GM19035 (cell line): ENCODE measurements around the gene SH3BP5.

Source experiments
- ATAC-seq: cut with Tn5 transposase; IDR thresholded peaks from one replicate; pipeline ENCODE4 v1.9.1; 2021; ENCODE audit not compliant: unreplicated experiment

Gene SH3BP5

GRCh38 chr3:15256861-15257341 is 75.5 kb downstream of the SH3BP5 start:
- ATAC-seq: no peak

- no peak for ATAC-seq
Observed at GRCh38 chr3:15255215-15255614, 77.2 kb downstream of the SH3BP5 start.

GRCh38 chr3:15253023-15253697 is 79.2 kb downstream of the SH3BP5 start:
- ATAC-seq: no peak

GRCh38 chr3:15246186-15246585 is 86.2 kb downstream of the SH3BP5 start:
- no peak for ATAC-seq

GRCh38 chr3:15243822-15244482 is 88.4 kb downstream of the SH3BP5 start:
- no peak for ATAC-seq

GRCh38 chr3:15241341-15241740 is 91.0 kb downstream of the SH3BP5 start:
- no peak for ATAC-seq

- ATAC-seq: no peak
Observed at GRCh38 chr3:15229262-15229661, 103.1 kb downstream of the SH3BP5 start.

- ATAC-seq: no peak
Observed at GRCh38 chr3:15228147-15228546, 104.2 kb downstream of the SH3BP5 start.

- ATAC-seq: no peak
Observed at GRCh38 chr3:15223685-15224572, 108.5 kb downstream of the SH3BP5 start.

GRCh38 chr3:15221574-15222217 is 110.7 kb downstream of the SH3BP5 start:
- ATAC-seq: no peak

GRCh38 chr3:15220661-15221060 is 111.7 kb downstream of the SH3BP5 start:
- no peak for ATAC-seq

GRCh38 chr3:15220056-15220455 is 112.3 kb downstream of the SH3BP5 start:
- no peak for ATAC-seq

GRCh38 chr3:15218689-15219088 is 113.7 kb downstream of the SH3BP5 start:
- ATAC-seq: no peak

- no peak for ATAC-seq
Observed at GRCh38 chr3:15217841-15218267, 114.5 kb downstream of the SH3BP5 start.

- ATAC-seq: no peak
Observed at GRCh38 chr3:15217011-15217671, 115.2 kb downstream of the SH3BP5 start.

GRCh38 chr3:15216501-15216900 is 115.9 kb downstream of the SH3BP5 start:
- no peak for ATAC-seq

GRCh38 chr3:15215996-15216395 is 116.4 kb downstream of the SH3BP5 start:
- ATAC-seq: no peak

GRCh38 chr3:15214758-15215157 is 117.6 kb downstream of the SH3BP5 start:
- no peak for ATAC-seq

- ATAC-seq: no peak
Observed at GRCh38 chr3:15211937-15212336, 120.4 kb downstream of the SH3BP5 start.

GRCh38 chr3:15207836-15208504 is 124.4 kb downstream of the SH3BP5 start:
- ATAC-seq: no peak
